Measurements from ENCODE around the gene KAZN.

Gene KAZN

DNA sequence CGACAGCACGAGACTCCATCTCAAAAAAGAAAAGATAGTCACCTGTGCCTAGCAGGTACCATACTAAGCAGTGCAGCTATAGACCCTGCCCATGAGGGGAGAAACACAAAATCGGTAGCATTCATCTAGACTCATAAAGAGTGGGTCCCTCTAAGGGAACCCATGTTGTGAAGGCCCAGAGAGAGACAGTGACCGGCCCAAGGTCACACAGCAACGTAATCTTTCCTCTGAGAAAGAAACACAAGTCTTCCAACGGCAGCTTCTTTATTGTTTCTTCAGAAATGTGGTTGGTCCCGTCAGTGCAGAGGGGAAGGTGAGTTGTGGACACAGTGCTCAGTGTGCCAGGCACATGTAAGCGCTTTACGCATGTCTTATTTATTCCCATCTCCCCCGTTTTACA lies 356.4 kb downstream of the KAZN start:
- Histone ChIP-seq H3K9me3 (ENCODE audit: control insufficient read depth, insufficient read depth, low read depth, low read length) (no peaks in the 10 kb centered on the region), H3K4me3 (ENCODE audit: low read depth, low read length) (no peak overlapping the region), H3K4me1 (ENCODE audit: control insufficient read depth, insufficient read depth, low read length) (no peaks in the 10 kb centered on the region), H3K36me3 (ENCODE audit: control insufficient read depth in 2 of 2, insufficient read depth in 1 of 2, low read length in 2 of 2) (peaks cover 0 to 23% of the 10 kb centered on the region in 2 experiments; a peak in 1 of 3 replicates), H3K27ac (ENCODE audit: extremely low read depth, low read depth, low read length) (no peak overlapping the region)
- ChIA-PET CTCF (no interaction called here), POLR2A (no interaction called here)
- no peak for TF ChIP-seq ZBTB11 (tag by site-specific recombination; conservative IDR thresholded peaks at IDR 0.05; ENCODE audit: low read depth)
- no peak for TF ChIP-seq ZNF404 (tag by site-specific recombination; IDR thresholded peaks at IDR 0.05)
- TF ChIP-seq ZNF600 (tag by site-specific recombination; IDR thresholded peaks at IDR 0.05), result no peak
- TF ChIP-seq, protein P1, sequence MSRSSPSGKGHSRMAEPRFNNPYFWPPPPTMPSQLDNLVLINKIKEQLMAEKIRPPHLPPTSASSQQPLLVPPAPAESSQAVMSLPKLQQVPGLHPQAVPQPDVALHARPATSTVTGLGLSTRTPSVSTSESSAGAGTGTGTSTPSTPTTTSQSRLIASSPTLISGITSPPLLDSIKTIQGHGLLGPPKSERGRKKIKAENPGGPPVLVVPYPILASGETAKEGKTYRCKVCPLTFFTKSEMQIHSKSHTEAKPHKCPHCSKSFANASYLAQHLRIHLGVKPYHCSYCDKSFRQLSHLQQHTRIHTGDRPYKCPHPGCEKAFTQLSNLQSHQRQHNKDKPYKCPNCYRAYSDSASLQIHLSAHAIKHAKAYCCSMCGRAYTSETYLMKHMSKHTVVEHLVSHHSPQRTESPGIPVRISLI (tag by site-specific recombination; IDR thresholded peaks at IDR 0.05), result no peak
- TF ChIP-seq ZFP41 (tag by site-specific recombination; IDR thresholded peaks at IDR 0.05; ENCODE audit: borderline replicate concordance), result no peak
- no peak for TF ChIP-seq SP2 (tag by site-specific recombination; IDR thresholded peaks at IDR 0.05)
- no peak for TF ChIP-seq ZNF18 (tag by site-specific recombination; IDR thresholded peaks at IDR 0.05)
- TF ChIP-seq ZNF132 (tag by site-specific recombination; IDR thresholded peaks at IDR 0.05; ENCODE audit: borderline replicate concordance), result no peak
- TF ChIP-seq ZNF433 (tag by site-specific recombination; IDR thresholded peaks at IDR 0.05; ENCODE audit: low read depth), result no peak
- TF ChIP-seq ZFP37 (tag by site-specific recombination; IDR thresholded peaks at IDR 0.05), result no peak
- TF ChIP-seq PRDM2 (tag by site-specific recombination; IDR thresholded peaks at IDR 0.05; ENCODE audit: borderline replicate concordance), result no peak
- TF ChIP-seq REPIN1 (tag by site-specific recombination; IDR thresholded peaks at IDR 0.05; ENCODE audit: low read depth), result no peak
- TF ChIP-seq ZNF791 (tag by site-specific recombination; IDR thresholded peaks at IDR 0.05), result no peak
- no peak for TF ChIP-seq SCRT2 (tag by site-specific recombination; IDR thresholded peaks at IDR 0.05)
- no peak for TF ChIP-seq ZNF335 (tag by site-specific recombination; conservative IDR thresholded peaks at IDR 0.05)
- no peak for TF ChIP-seq ZNF423 (tag by site-specific recombination; IDR thresholded peaks at IDR 0.05)
- TF ChIP-seq ZNF529 (tag by site-specific recombination; IDR thresholded peaks at IDR 0.05; ENCODE audit: insufficient replicate concordance), result no peak
- TF ChIP-seq ZNF10 (tag by site-specific recombination; IDR thresholded peaks at IDR 0.05), result no peak

All from HEK293 (cell line).